NCI-H1105 treated with DMSO at 0.1 percent for 48 hours (cell line): Measurements from ENCODE around the gene POLH.
"Not testable (repeated sequence)": the region's sequence is repeated elsewhere in the genome, so short reads cannot be mapped to it uniquely, and the experiment has no call there.

Experiments used
- DNase-seq: peaks from one replicate; lab custom pipeline; 2025; lab: John Stamatoyannopoulos, UW

The POLH gene

DNA sequence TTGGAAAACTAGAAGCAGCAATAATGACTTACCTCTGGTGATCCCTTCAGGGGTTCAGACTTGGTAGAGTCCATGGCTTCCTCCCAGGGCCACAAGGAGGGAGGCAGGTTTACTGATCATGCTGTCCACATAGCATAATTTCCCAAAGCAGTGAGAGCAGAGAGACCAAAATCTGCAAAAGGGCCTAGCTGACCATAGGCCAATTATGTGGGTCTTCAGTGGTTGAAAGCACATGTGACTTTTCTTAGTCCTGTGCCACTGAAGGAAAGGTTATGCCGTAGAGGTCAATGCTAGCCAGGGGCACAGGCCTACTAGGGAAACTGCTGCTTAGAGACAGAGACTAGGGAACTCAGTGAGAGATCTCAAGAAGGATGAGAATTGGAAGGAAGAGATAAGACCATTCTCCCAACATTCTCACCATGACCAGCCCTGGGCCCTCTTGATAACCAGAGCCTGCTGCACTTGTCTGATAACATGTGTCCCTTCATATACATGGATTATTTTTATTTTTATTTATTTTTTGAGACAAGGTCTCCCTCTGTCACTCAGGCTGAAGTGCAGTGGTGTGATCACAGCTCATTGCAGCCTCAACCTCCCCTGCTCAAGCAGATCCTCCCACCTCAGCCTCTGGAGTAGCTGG is 55.1 kb downstream of the POLH start:
- DNase-seq = no peak

DNA sequence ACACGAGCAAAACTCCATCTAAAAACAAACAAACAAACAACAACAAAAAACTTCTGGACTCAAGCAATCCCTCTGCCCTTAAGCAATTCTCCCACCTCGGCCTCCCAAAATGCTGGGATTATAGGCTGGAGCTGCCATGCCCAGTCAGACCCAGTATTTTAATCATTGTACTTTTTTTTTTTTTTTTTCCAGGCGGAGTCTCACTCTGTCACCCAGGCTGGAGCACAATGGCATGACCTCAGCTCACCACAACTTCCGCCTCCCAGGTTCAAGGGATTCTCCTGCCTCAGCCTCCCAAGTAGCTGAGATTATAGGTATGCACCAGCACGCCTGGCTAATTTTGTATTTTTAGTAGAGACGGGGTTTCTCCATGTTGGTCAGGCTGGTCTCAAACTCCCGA is 57.0 kb downstream of the POLH start:
- not testable (repeated sequence) for DNase-seq

DNA sequence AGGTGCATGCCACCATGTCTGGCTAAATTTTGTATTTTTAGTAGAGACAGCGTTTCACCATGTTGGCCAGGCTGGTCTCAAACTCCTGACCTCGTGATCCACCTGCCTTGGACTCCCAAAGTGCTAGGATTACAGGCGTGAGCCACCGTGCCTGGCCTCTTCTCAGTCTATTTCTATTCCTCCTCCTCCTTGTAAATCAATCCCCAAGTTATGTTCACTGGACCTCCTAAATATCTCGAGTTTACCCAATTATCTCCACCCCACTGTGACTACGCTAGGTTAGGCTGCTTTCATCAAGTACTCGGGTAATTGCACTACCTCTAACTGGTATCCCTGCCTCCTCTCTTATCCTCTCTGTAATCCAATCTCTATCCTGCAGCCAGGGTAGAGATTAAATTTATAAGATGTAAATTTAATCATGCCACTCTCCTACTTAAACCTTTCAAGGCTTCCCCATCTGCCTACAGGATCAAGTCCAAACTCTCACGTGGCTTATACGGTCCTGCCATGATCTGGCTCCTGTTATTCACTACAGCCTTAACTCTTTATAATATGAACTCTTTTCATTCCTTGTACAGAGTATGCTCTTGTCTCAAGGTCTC is 58.8 kb downstream of the POLH start:
- no peak for DNase-seq

DNA sequence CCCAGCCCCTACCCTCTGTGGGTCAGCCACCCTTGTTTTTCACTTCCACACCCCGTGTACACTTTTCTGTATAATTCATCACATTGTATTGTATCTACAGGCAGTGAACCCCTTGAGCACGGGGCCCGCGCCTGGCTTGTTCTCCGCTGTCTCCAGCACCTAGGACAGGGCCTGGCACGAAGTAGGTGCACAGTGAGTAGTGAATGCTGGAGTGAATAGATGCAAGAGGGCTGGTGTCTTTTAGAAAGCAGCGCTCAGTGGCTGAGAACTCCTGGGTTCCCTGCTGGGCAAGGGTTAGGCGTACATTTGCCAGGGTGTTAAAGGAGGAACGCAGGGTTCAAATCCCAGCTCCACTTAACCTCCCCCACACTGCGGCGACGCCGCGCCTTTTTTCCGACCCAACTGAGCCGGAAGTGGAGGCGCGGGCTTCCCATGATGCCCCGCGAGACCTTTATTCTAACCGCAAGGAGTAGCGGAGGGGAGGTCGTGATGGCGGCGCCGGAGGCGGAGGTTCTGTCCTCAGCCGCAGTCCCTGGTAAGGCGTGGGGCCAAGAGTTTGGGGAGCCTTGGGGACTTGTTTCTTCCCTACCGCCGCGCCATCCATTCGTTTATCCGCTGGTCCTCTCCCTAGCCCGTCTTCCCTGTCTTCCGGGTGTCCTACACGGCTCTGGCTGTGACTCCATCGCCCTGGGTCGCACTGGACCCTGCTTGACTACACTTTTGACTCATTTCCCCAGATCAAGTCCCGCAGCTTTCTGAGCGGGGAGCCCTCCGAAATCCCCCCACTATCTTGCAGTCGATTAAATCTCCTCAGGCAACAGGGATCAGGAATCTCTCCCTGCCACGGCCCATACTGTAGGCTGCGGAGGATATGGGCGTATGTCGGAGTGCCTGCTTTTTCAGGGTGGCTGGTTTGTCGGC is 59.7 kb downstream of the POLH start, which contains the start of gene MAD2L1BP:
MAD2L1BP (plus strand) TSS at position 454 of the 921 bp plus-strand sequence; CDS start at position 490, 36 bp downstream.
- peak; percentile 75 for DNase-seq

DNA sequence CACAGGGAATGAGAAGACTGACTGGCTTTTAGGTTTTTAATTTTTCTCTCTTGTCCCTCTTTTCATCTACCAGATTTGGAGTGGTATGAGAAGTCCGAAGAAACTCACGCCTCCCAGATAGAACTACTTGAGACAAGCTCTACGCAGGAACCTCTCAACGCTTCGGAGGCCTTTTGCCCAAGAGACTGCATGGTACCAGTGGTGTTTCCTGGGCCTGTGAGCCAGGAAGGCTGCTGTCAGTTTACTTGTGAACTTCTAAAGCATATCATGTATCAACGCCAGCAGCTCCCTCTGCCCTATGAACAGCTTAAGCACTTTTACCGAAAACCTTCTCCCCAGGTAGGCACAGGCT is 60.3 kb downstream of the POLH start:
- DNase-seq = no peak

DNA sequence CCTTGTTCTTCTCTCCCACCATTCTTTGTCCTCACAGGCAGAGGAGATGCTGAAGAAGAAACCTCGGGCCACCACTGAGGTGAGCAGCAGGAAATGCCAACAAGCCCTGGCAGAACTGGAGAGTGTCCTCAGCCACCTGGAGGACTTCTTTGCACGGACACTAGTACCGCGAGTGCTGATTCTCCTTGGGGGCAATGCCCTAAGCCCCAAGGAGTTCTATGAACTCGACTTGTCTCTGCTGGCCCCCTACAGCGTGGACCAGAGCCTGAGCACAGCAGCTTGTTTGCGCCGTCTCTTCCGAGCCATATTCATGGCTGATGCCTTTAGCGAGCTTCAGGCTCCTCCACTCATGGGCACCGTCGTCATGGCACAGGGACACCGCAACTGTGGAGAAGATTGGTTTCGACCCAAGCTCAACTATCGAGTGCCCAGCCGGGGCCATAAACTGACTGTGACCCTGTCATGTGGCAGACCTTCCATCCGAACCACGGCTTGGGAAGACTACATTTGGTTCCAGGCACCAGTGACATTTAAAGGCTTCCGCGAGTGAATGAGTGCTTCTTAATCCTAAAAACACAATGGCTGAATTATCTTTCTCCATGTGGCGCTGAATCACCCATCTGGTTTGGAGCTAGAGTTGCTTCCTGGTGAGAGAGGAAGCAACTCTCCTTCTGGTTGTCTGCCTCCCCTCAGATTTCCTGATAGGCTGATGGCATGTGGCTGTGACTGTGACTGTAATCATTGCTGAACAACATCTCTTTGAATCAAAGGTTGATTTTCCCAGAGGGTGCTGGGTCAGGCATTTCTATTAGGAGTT is 64.2 kb downstream of the POLH start:
- DNase-seq = no peak

DNA sequence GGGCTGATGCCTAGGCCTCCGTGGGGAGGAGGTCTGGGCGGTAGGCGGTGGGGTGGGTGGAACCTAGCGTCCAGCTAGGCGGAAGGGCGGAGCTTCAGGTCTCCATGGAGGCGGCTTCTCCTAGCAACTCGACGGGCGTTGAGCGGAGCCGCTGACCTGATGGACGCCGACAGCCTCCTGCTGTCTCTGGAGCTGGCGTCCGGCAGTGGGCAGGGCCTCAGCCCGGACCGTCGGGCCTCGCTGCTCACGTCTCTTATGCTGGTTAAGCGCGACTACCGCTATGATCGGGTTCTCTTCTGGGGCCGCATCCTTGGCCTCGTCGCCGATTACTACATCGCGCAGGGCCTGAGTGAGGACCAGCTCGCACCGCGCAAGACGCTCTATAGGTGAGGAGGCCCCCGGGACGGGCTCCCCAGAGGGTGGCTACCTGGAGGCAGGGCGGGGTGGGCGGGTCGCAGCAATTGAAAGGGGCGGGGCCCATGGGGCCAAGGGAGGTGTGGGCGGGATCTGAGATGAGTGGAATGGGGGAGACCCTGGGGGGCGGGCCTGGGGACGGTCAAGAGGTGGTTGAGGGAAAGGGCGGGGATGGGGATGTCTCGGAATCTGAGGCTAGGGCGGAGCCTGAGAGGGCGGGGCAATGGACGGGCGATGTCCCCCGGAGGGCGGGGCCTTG is 69.1 kb downstream of the POLH start, which contains the start of gene RSPH9:
RSPH9 (plus strand) TSS at position 97 of the 673 bp plus-strand sequence; CDS start at position 160, 63 bp downstream.
- DNase-seq = peak; percentile 73

DNA sequence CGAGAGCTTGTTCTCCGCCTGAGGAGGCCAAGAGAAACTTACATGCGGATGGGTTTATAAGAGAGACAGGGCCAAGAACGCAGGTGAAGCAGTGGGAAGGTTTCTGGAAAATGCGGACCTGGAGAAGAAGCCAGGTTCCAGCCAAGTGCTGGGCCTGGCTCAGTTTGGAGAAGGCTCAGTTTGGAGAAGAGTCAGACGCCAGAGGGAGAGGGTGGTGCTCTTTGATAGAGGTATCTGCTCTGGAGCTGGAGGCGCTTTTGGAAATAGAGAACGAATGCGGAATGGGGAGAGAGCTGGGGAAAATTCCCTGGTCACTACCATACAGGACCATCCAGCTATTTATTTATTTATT is 69.6 kb downstream of the POLH start:
- DNase-seq = no peak

DNA sequence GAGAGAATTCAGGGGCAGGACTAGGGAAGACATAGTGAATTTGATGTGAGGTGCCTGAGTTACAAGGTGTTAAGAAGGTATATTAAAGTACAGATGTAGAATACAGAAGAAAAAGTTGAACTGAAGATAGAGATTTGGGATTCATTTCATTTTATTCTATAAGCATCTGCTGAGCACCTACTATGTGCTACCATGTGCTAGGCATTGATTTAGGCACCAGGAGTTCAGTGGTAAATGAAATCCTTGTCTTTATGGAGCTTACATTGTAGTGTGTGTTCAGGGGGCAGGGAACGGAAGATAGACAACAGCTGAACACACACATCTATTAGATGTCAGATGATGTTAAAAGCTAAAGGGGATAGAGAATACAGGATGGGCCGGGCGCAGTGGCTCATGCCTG is 71.6 kb downstream of the POLH start:
- DNase-seq = no peak

DNA sequence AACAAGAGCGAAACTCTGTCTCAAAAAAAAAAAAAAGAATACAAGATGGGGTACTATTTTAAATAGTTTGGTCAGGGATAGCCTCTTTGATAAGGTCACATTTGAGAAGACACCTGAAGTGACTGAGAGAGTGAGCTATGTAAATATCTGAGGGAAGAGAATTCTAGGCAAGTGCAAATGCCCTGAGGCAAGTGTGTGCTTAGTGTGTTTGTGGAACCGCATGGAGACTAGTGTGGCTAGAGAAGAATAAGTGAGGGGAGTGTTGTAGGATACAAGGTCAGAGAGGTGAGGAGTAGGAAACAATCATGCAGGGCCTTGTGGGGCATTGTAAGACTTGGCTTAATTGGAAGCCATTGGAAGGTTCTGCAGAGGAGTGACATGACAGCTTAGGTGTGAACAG is 72.3 kb downstream of the POLH start:
- no peak for DNase-seq

DNA sequence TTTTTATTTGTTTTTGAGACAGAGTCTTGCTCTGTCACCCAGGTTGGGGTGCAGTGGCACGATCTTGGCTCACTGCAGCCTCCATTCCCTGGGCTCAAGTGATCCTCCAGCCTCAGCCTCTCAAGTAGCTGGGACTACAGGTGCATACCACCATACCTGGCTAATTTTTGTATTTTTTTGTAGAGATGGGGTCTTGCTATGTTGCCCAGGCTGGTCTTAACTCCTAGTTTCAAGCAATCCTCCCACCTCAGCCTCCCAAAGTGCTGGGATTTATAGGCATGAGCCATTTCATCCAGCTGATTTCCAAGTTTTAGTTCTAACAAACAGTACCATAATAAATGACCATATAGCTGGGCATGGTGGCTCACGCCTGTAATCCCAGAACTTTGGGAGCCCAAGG is 76.8 kb downstream of the POLH start:
- not testable (repeated sequence) for DNase-seq

DNA sequence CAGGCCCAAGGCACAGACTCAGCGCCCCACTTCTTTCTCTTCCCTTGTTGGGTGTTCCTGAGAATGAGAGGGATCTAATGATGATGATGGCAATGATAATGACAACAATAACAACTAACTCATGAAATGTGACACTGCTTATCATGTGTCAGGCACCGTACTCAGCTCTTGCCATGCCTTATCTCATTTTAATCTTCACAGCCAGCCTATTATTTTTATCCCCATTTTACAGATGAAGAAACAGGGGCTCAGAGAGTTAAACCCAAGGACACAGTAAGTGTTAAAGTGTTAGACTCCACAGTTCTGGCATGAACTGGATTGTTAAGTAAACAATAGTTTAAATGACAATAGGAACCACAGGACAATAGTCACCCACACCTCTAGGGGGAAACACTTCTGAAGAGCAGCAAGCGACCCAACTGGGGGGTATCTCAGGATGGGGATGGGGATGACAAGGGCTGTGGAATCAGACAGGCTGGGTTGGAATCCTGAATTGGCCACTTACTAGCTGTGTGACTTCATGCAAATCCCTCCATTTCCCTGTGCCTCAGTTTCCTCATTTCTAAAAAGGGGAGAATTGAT is 81.3 kb downstream of the POLH start:
- no peak for DNase-seq

DNA sequence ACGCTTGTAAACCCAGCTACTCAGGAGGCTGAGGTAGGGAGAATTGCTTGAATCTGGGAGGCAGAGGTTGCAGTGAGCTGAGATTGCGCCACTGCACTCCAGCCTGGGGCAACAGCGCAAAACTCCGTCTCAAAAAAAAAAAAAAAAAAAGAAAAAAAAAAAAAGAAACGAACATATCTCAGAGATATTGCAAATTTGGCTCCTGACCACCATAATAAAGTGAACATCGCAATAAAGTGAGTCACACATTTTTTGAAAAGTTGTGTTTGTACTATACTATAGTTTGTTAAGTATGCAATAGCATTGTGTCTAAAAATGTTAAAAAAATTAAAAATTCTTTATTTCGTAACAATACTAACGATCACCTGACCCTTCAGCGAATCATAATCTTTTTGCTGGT is 82.2 kb downstream of the POLH start:
- DNase-seq = no peak

DNA sequence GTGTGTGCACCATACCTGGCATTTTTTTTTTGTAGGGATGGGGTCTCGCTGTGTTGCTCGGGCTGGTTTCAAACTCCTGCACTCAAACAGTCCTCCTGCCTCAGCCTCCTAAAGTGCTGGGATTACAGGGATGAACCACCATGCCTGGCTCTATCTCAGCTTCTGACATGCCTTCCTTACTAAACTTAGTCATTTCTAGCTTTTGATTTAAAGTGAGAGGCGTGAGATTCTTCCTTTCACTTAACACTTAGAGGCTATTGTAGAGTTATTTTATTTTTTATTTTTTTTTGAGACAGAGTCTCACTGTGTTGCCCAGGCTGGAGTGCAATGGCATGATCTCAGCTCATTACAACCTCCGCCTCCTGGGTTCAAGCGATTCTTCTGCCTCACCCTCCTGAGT is 87.0 kb downstream of the POLH start:
- DNase-seq = not testable (repeated sequence)
